ENCODE measurements around the gene IGFBP1. TPM values are rescaled to one million over a fixed set of nuclear protein-coding genes. Genes with fewer than 3 reads are reported as not detected.

IGFBP1 gene
- total and polyA plus RNA-seq, 2 of the 13 experiments (the other 11 are each of a cell fraction or from before 2014, with no cell fraction given): 5.4 to 885 TPM

- no peak; the same call in 1 of the 2 replicates for TF ChIP-seq ARID4A (CRISPR knock-in tag; IDR thresholded peaks at IDR 0.05; ENCODE audit: borderline replicate concordance)
- TF ChIP-seq, protein P1, sequence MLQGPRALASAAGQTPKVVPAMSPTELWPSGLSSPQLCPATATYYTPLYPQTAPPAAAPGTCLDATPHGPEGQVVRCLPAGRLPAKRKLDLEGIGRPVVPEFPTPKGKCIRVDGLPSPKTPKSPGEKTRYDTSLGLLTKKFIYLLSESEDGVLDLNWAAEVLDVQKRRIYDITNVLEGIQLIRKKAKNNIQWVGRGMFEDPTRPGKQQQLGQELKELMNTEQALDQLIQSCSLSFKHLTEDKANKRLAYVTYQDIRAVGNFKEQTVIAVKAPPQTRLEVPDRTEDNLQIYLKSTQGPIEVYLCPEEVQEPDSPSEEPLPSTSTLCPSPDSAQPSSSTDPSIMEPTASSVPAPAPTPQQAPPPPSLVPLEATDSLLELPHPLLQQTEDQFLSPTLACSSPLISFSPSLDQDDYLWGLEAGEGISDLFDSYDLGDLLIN (CRISPR knock-in tag; IDR thresholded peaks at IDR 0.05; ENCODE audit: borderline replicate concordance): peak; percentile 0; the same call in 1 of the 2 replicates
- TF ChIP-seq SIX4 (CRISPR knock-in tag; IDR thresholded peaks at IDR 0.05): no peak
- no peak for TF ChIP-seq ONECUT2 (CRISPR knock-in tag; IDR thresholded peaks at IDR 0.05)
- no peak for TF ChIP-seq NR2F2 (IDR thresholded peaks at IDR 0.05; ENCODE audit: borderline replicate concordance, low read depth)
- no peak; the same call in 1 of the 2 replicates for TF ChIP-seq ZNF543 (CRISPR knock-in tag; IDR thresholded peaks at IDR 0.05)
- TF ChIP-seq, protein P2, sequence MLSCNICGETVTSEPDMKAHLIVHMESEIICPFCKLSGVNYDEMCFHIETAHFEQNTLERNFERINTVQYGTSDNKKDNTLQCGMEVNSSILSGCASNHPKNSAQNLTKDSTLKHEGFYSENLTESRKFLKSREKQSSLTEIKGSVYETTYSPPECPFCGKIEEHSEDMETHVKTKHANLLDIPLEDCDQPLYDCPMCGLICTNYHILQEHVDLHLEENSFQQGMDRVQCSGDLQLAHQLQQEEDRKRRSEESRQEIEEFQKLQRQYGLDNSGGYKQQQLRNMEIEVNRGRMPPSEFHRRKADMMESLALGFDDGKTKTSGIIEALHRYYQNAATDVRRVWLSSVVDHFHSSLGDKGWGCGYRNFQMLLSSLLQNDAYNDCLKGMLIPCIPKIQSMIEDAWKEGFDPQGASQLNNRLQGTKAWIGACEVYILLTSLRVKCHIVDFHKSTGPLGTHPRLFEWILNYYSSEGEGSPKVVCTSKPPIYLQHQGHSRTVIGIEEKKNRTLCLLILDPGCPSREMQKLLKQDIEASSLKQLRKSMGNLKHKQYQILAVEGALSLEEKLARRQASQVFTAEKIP (CRISPR knock-in tag; IDR thresholded peaks at IDR 0.05; ENCODE audit: borderline replicate concordance): 0 out of 2 replicates have a peak, but pooled peaks have one; percentile 77
- TF ChIP-seq ATF6 (CRISPR knock-in tag; conservative IDR thresholded peaks at IDR 0.05): no peak
- no peak for TF ChIP-seq TCF7 (IDR thresholded peaks at IDR 0.05; ENCODE audit: low read depth)
- TF ChIP-seq GABPA (IDR thresholded peaks at IDR 0.05; ENCODE audit: low read depth, low read length): no peak
- no peak for TF ChIP-seq GABPA (CRISPR knock-in tag; IDR thresholded peaks at IDR 0.05; ENCODE audit: low read depth)
- TF ChIP-seq ZNF572 (CRISPR knock-in tag; IDR thresholded peaks at IDR 0.05): peak; percentile 60; the same call in 1 of the 2 replicates
- no peak; the same call in 1 of the 2 replicates for TF ChIP-seq ZMYM4 (CRISPR knock-in tag; IDR thresholded peaks at IDR 0.05)
- TF ChIP-seq PAWR (CRISPR knock-in tag; IDR thresholded peaks at IDR 0.05; ENCODE audit: borderline replicate concordance): no peak
- no peak for TF ChIP-seq PRPF4 (IDR thresholded peaks at IDR 0.05; ENCODE audit: low read depth, low read length, poor library complexity, severe bottlenecking)
- TF ChIP-seq, protein P3, sequence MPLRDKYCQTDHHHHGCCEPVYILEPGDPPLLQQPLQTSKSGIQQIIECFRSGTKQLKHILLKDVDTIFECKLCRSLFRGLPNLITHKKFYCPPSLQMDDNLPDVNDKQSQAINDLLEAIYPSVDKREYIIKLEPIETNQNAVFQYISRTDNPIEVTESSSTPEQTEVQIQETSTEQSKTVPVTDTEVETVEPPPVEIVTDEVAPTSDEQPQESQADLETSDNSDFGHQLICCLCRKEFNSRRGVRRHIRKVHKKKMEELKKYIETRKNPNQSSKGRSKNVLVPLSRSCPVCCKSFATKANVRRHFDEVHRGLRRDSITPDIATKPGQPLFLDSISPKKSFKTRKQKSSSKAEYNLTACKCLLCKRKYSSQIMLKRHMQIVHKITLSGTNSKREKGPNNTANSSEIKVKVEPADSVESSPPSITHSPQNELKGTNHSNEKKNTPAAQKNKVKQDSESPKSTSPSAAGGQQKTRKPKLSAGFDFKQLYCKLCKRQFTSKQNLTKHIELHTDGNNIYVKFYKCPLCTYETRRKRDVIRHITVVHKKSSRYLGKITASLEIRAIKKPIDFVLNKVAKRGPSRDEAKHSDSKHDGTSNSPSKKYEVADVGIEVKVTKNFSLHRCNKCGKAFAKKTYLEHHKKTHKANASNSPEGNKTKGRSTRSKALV (CRISPR knock-in tag; IDR thresholded peaks at IDR 0.05): no peak
- no peak for TF ChIP-seq MAX (IDR thresholded peaks at IDR 0.05)
Observed at GRCh38 chr7:45893996-45894664, 5.8 kb downstream of the IGFBP1 start (continued).

Data from HepG2 (cell line).